B cell (primary cell): ENCODE results near the gene HLA-F. TPM values are rescaled to one million over a fixed set of nuclear protein-coding genes. Genes with fewer than 3 reads are reported as not detected.

Experiments
- ATAC-seq: fragments of 200-7000 bp; cut with Tn5 transposase; one replicate; pipeline ENCODE4 v1.10.0; 2021; ENCODE audit warnings: low read depth, mild to moderate bottlenecking, moderate number of reproducible peaks, moderate library complexity
- CTCF ChIA-PET: fragments of 350-600 bp; sonication (Branson Sonifier 250); formaldehyde crosslinking; loops from one replicate; lab custom pipeline; 2021; ENCODE audit warnings: antibody characterized with exemption, inconsistent platforms; lab: Charles Lee
- POLR2A ChIA-PET: fragments of 350-600 bp; sonication (Branson Sonifier 250); formaldehyde crosslinking; loops from one replicate; lab custom pipeline; 2021; ENCODE audit warnings: antibody characterized with exemption; lab: Charles Lee
- DNase-seq: peaks from one replicate; pipeline ENCODE4 v3.0.0; 2013
- H2AFZ ChIP-seq: 2 replicates; pipeline ENCODE4 v1.6.1; 2012; ENCODE audit warnings: mild to moderate bottlenecking, low read depth, low read length; ENCODE audit not compliant: insufficient read depth, poor library complexity, severe bottlenecking
- H3K27ac ChIP-seq, 2 donors: 1 replicate in 1 of 2; 2 replicates in 1 of 2; pipeline ENCODE4 v1.5.1; 2012 to 2013; ENCODE audit warnings: low read length in 2 of 2, mild to moderate bottlenecking in 2 of 2, moderate library complexity in 1 of 2
- H3K27me3 ChIP-seq, 4 experiments: fragments of 200-600 bp in 1 of 4; sonication (generic) in 1 of 4; replicated peaks in 1 of 4; 1 replicate in 2 of 4; 2 replicates in 2 of 4; pipeline versions ENCODE4 v1.6.1 to v1.7.0; 2013 to 2016; ENCODE audit warnings: low read length in 3 of 4, mild to moderate bottlenecking in 2 of 4, mixed read lengths in 1 of 4, moderate library complexity in 1 of 4; ENCODE audit not compliant: insufficient read depth in 4 of 4, control insufficient read depth in 3 of 4; ENCODE audit errors: control extremely low read depth in 1 of 4
- H3K36me3 ChIP-seq, 2 experiments: replicated peaks in 1 of 2; 1 replicate in 1 of 2; 2 replicates in 1 of 2; pipeline versions ENCODE4 v1.6.1 to v1.7.1; 2013; ENCODE audit warnings: low read length in 1 of 2; ENCODE audit not compliant: insufficient read depth in 2 of 2, control insufficient read depth in 1 of 2; ENCODE audit errors: control extremely low read depth in 1 of 2, extremely low read depth in 1 of 2
- H3K4me1 ChIP-seq, 2 donors: fragments of 200-600 bp in 1 of 2; sonication (generic) in 1 of 2; 1 replicate in 1 of 2; 2 replicates in 1 of 2; pipeline versions ENCODE4 v1.5.1 to v1.6.1; 2013 to 2017; ENCODE audit warnings: low read length in 2 of 2; ENCODE audit not compliant: control insufficient read depth in 2 of 2, insufficient read depth in 2 of 2
- H3K4me2 ChIP-seq: replicated peaks from 2 replicates; pipeline ENCODE3; 2012; ENCODE audit warnings: mild to moderate bottlenecking, low read depth, low read length; ENCODE audit not compliant: poor library complexity, severe bottlenecking
- H3K4me3 ChIP-seq, 5 experiments: fragments of 200-600 bp in 1 of 5; sonication (generic) in 1 of 5; 1 replicate in 3 of 5; 2 replicates in 2 of 5; pipeline versions ENCODE4 v1.5.1 to v1.7.0; 2011 to 2016; ENCODE audit warnings: low read length in 4 of 5, mild to moderate bottlenecking in 4 of 5, low read depth in 2 of 5, control low read depth in 1 of 5, moderate library complexity in 1 of 5; ENCODE audit not compliant: insufficient read depth in 1 of 5; ENCODE audit errors: control extremely low read depth in 1 of 5, extremely low read depth in 1 of 5
- H3K79me2 ChIP-seq: fragments of 200-600 bp; sonication (generic); one replicate; pipeline ENCODE4 v1.6.0; 2016; ENCODE audit warnings: low read length; ENCODE audit not compliant: control insufficient read depth, insufficient read depth
- H3K9ac ChIP-seq: fragments of 200-600 bp; sonication (generic); 2 replicates; pipeline ENCODE4 v1.6.1; 2017; ENCODE audit warnings: mild to moderate bottlenecking, low read length, moderate library complexity
- H3K9me3 ChIP-seq, 3 donors: one replicate each; pipeline versions ENCODE4 v1.6.1 to v1.7.1; 2013; ENCODE audit warnings: low read length in 2 of 3; ENCODE audit not compliant: control insufficient read depth in 2 of 3, insufficient read depth in 1 of 3; ENCODE audit errors: control extremely low read depth in 1 of 3
- H4K20me1 ChIP-seq: 2 replicates; pipeline ENCODE4 v1.6.0; 2012; ENCODE audit warnings: mild to moderate bottlenecking, low read length; ENCODE audit not compliant: insufficient read depth, control insufficient read depth, poor library complexity, severe bottlenecking
- H3K27ac Mint-ChIP-seq: one replicate; pipeline ENCODE4 v1.8.0; 2021; ENCODE audit warnings: mixed read lengths
- H3K27me3 Mint-ChIP-seq: one replicate; pipeline ENCODE4 v1.8.0; 2021; ENCODE audit warnings: mixed read lengths
- H3K4me1 Mint-ChIP-seq: one replicate; pipeline ENCODE4 v1.8.0; 2021; ENCODE audit warnings: mixed read lengths
- H3K4me3 Mint-ChIP-seq: one replicate; pipeline ENCODE4 v1.8.0; 2021; ENCODE audit warnings: mixed read lengths
- H3K9me3 Mint-ChIP-seq: one replicate; pipeline ENCODE4 v1.8.0; 2022; ENCODE audit warnings: mixed read lengths; ENCODE audit not compliant: insufficient read depth
- EZH2 ChIP-seq: IDR thresholded peaks from 2 replicates; pipeline ENCODE4 v1.6.1; 2012; ENCODE audit warnings: borderline replicate concordance, low read depth, mild to moderate bottlenecking, moderate library complexity, low read length; ENCODE audit not compliant: insufficient read depth, poor library complexity, severe bottlenecking
- WGBS: methylation state at CpG from one replicate; pipeline ENCODE4 v1.1.5; 2013; ENCODE audit warnings: missing lambda C conversion rate; ENCODE audit not compliant: insufficient coverage; 5-methylcytosine and 5-hydroxymethylcytosine counted together
- intact Hi-C: fragments of 100-400 bp; cut with micrococcal nuclease; formaldehyde crosslinking; loops from one replicate; pipeline ENCODE4 v1.10.0; 2022
- polyA plus RNA-seq: library from polyadenylated mRNA; depleted of rRNA; stranded (reverse); fragments of >200 nt; gene quantifications from 2 replicates; pipeline ENCODE4 v1.2.3, GENCODE V29; 2012
- total RNA-seq, 2 donors: library from RNA; stranded (reverse); fragments of 120-200 nt in 1 of 2; gene quantifications; 1 replicate in 1 of 2; 2 replicates in 1 of 2; pipeline versions ENCODE4 v1.2.3 to v1.2.4, GENCODE V29; 2013 to 2022
- TF ChIP-seq, protein P1 (sequence below): fragments of 200-600 bp; IDR thresholded peaks from one replicate; pipeline ENCODE4 v1.8.0; 2022; ENCODE audit warnings: antibody characterized with exemption, mild to moderate bottlenecking

HLA-F gene
- total and polyA plus RNA-seq, 2 donors (not counting 1 experiment from before 2014, with no cell fraction given) = 895 to 1,409 TPM

DNA sequence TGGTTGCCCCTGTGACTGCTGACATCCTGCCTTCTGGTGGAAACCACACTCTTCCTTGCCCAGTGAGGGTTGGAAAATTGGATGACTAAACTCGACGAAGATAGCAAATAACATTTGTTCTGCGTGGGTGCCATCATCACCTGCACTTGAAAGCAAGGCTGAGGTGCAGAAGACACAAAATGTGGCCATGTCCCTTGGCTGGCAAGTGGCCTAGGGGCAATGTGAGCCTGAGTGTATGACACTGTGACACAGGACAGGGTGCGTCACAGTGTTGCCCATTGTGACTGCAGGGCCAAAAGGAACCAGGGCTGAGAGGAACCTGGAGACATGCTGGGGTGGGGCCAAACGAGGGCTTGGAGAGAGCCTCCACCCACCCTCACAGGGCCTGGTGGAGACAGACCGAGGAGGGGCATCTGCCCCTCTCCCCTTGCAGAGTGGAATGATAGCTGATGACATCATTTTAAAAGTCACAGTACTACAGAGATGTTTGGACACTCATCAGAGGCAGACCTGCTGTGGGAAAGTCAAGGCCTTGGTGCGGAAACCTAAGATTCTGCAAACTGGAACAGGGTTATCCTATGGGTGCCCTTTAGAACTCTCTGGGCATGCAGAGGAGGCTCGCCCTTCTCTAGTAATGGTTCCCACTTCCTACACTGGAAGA is 12.8 kb upstream of the HLA-F start:
- H3K4me3 ChIP-seq = no peak overlapping the region

DNA sequence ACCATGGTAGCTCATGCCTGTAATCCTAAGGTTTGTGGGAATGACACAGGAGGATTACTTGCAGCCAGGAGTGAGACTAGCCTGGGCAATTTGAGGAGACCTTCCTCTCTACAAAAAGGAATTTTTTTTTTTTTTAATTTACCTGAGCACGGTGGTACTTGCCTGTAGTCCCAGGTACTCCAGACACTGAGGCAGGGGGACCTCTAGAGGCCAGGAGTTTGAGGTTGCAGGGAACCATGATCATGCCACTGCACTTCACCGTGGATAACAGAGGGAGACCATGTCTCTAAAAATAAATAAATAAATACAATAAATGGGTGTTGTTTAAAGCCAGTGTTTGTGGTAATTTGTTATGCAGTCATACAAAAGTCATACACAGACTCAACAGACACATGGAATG is 2.4 kb upstream of the HLA-F start:
- 43% methylated on average over 1 of the region's 2 CpGs for WGBS
- ATAC-seq (no peak), DNase-seq (no peak)
- no peak overlapping the region for H3K27ac Mint-ChIP-seq
- no peak overlapping the region for H3K4me2 ChIP-seq
- H3K9me3 Mint-ChIP-seq = no peaks in the 10 kb centered on the region
- POLR2A ChIA-PET = interaction anchor here (0.6 kb wide), 1 partner anchor 1322 kb away, joined by 3 read pairs; no protein-coding TSS in a partner anchor
- intact Hi-C loops = loop anchor here (5.0 kb wide), 4 partner anchors 69 to 346 kb away; partner anchors contain the start of genes HLA-A and PPP1R11
- no peak overlapping the region for H3K4me3 ChIP-seq
- H3K79me2 ChIP-seq = peaks cover 45% of the 10 kb centered on the region
- peaks cover 21 to 28% of the 10 kb centered on the region in 2 donors for H3K4me1 ChIP-seq
- H3K27ac ChIP-seq = no peak overlapping the region
- no peaks in the 10 kb centered on the region for H3K27me3 ChIP-seq
- no peak overlapping the region for H3K9ac ChIP-seq
- CTCF ChIA-PET = interaction anchor here (0.7 kb wide), 1 partner anchor 22 kb away, joined by 3 read pairs; no protein-coding TSS in a partner anchor
- no peaks in the 10 kb centered on the region for H3K27me3 Mint-ChIP-seq
- H4K20me1 ChIP-seq = peaks cover 24% of the 10 kb centered on the region
- peaks cover 31% of the 10 kb centered on the region for H3K4me1 Mint-ChIP-seq
- TF ChIP-seq, protein P1, sequence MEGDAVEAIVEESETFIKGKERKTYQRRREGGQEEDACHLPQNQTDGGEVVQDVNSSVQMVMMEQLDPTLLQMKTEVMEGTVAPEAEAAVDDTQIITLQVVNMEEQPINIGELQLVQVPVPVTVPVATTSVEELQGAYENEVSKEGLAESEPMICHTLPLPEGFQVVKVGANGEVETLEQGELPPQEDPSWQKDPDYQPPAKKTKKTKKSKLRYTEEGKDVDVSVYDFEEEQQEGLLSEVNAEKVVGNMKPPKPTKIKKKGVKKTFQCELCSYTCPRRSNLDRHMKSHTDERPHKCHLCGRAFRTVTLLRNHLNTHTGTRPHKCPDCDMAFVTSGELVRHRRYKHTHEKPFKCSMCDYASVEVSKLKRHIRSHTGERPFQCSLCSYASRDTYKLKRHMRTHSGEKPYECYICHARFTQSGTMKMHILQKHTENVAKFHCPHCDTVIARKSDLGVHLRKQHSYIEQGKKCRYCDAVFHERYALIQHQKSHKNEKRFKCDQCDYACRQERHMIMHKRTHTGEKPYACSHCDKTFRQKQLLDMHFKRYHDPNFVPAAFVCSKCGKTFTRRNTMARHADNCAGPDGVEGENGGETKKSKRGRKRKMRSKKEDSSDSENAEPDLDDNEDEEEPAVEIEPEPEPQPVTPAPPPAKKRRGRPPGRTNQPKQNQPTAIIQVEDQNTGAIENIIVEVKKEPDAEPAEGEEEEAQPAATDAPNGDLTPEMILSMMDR = no peak
- no peak overlapping the region for H2AFZ ChIP-seq
- peaks cover 0 to 22% of the 10 kb centered on the region in 2 experiments for H3K36me3 ChIP-seq
- no peaks in the 10 kb centered on the region for H3K9me3 ChIP-seq
- no peak overlapping the region for H3K4me3 Mint-ChIP-seq

More for the DNA sequence above, 12.8 kb upstream of the HLA-F start:
- Mint-ChIP-seq H3K9me3 (no peaks in the 10 kb centered on the region), H3K27ac (no peak overlapping the region), H3K4me1 (peaks cover 21% of the 10 kb centered on the region), H3K27me3 (peaks cover 4% of the 10 kb centered on the region), H3K4me3 (no peak overlapping the region)
- no peak overlapping the region for H3K27ac ChIP-seq
- H3K4me2 ChIP-seq = no peak overlapping the region
- ATAC-seq (no peak), DNase-seq (no peak)
- 79% methylated on average over 7 of the region's 8 CpGs for WGBS
- no peaks in the 10 kb centered on the region for H3K79me2 ChIP-seq
- TF ChIP-seq, protein P1 = no peak
- TF ChIP-seq EZH2 = no peak
- no peak overlapping the region for H3K9ac ChIP-seq
- H3K36me3 ChIP-seq = no peaks in the 10 kb centered on the region
- H3K4me1 ChIP-seq = peaks cover 15 to 30% of the 10 kb centered on the region in 2 donors
- CTCF ChIA-PET = interaction anchor here (3.2 to 3.9 kb wide), 2 partner anchors 27 to 43 kb away, joined by 10 to 21 read pairs; no protein-coding TSS in a partner anchor
- POLR2A ChIA-PET = no interaction called here
- no peaks in the 10 kb centered on the region for H4K20me1 ChIP-seq
- H3K9me3 ChIP-seq = no peaks in the 10 kb centered on the region
- H3K27me3 ChIP-seq = no peaks in the 10 kb centered on the region
- H2AFZ ChIP-seq = no peak overlapping the region
- intact Hi-C loops = no loop called here
